Inferior parietal cortex (tissue), 1 donor: ENCODE data around the gene KIAA1614.

ENCODE experiments used
- DNase-seq: peaks from one replicate; pipeline ENCODE4 v3.0.0-alpha.2; 2016; ENCODE audit errors: extremely low spot score

KIAA1614 gene, protein sequence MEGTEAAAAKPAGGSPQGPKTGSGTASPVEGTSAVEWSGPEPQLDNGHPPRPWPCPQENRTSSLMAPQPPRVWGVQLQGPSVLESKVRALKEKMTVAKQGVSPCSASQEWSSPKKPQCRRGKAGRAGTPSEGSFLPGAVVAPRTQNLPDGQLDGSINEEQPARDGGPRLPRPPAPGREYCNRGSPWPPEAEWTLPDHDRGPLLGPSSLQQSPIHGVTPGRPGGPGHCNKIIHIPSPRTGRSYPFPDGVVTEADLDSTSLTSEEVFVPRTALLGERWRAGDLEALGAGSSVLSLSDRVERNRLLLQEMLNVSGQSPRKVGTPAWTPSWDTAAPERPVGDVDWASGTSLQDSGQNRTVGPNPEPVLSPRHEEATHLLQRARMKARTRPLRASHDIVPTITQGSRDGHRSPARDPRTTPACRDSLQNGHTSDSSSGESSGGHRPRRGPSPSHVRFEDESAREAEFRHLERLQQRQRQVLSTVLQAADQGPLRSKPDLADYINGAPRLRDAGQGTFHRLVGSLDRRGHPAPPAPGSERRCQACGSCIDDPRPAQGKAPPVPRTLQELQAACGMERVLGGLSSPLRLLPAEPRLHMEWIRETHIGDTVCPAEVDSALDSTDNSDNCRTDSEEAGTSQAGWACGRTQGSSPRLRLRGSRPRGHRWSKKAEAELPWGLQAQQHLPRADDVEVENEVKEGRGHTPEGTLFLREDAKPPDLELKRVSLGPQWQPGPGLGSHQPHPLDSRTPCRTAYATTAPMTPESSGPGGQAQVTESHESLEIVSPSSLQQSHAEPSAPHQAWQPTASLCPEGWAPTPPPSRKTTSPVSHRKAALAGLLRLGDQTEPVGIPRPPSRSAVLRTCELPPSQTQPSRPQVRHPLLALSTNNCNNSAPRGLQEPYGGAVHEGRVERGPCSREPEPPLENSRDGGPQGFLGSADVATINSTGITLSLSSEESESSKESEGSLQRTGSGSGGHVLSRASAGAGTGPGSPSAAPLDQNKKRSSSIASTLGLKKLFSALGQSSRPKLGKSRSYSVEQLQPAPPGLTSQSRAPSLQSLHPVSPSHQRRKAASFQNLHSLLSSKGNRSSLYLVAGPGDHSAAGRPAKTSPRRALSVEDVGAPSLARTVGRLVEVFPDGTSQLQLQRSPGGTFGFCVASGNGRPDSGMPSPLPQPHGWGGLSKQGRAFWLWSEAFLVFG

DNA sequence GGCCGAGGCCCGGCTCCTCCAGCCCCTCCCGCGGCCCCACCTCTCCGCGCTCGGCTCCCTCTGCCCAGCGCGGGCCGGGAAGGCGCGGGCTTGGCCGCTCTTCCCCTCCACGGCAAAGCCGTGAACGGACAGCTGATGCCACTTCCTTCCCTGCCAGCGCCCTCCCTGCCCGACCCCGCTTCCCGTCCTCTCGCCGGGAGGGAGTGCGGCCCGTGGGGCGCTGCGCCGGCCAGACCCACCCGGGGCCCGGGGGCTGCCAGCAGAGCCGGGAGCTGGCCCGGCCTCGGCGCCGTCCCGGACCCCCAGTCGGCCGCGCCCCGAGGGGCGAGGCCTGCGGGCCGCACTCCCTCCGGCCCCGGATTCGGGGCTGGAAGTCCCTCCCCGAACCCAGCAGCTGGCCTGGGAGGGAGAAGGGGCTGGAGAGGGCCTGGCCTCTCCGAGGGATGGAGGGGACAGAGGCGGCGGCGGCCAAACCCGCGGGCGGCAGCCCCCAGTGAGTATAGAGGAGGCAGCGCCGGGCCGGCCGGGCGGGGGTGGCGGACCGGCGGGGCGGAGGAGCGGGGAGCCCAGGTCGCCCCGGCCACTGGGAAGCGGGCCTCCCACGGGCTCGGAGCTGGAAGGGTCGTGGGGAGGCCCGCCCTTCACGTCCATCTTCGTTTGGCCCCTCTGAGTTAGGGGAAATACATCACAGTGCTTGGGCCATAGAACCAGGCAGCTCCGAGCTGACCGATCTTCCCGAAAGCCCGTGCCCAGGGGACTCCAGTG is at the start of gene KIAA1614:
Gene KIAA1614, plus strand, starts transcription at position 97 of the 765 bp plus-strand sequence. Its CDS starts 347 bp downstream, at position 444.
- no peak for DNase-seq

DNA sequence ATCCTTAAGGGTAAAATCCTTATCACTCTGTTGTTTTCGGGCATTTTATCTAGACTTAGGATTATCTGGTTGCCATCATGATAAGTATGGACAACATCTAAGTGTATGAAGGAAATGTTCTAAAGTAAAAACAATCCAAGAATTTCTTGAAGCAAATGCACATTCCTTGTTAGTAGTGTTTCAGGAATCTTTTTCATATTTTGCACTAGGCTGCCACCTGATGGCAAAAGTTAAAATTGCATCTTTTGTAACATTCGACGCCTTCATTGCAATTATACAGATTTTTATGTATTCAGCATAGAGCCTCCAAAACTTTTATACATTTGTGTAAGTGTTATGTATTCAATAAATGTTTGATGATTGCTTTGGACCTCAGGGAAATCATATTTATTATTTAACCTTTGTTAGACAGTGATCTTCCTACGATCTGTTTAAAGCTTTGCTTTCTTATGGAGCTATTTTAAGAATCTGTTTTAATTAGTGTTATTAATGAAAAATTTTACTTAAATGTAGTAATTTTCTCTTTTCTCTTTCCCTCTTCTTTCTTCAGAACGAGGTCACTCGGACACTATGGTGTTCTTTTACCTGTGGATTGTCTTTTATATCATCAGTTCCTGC is 49.4 kb upstream of the KIAA1614 start:
- peak; percentile 94 for DNase-seq

DNA sequence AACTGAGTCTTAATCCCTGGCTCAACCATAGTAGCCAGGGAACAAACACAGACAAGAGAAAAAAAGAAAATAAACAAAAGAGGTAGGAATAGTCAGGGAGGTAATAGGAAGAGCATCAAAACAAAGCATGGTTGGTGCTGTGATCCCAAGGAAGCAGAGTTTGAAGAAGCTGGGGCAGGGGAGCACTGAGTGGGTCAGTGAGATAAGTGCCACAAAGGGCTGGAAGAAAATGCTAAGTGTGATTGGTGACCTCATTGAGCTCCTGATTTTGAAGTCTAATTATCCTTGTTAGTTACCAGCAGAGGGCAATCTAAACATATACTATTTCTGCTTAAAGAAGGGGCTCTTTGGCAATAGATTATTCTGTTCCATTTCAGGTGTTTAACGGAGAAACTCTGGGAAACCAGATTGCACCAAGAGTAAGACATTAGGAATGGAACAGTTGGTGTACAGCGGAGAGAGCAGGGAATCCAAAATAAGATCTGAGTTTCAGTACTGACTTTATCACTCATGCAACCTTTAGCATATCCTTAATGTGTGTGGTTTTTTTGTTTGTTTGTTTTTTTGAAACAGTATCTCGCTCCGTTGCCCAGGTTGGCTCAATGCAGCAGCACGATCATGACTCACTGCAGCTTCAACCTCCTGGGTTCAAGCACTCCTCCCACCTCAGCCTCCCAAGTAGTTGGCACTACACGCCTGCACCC is 30.7 kb upstream of the KIAA1614 start:
- DNase-seq = peak; percentile 81

DNA sequence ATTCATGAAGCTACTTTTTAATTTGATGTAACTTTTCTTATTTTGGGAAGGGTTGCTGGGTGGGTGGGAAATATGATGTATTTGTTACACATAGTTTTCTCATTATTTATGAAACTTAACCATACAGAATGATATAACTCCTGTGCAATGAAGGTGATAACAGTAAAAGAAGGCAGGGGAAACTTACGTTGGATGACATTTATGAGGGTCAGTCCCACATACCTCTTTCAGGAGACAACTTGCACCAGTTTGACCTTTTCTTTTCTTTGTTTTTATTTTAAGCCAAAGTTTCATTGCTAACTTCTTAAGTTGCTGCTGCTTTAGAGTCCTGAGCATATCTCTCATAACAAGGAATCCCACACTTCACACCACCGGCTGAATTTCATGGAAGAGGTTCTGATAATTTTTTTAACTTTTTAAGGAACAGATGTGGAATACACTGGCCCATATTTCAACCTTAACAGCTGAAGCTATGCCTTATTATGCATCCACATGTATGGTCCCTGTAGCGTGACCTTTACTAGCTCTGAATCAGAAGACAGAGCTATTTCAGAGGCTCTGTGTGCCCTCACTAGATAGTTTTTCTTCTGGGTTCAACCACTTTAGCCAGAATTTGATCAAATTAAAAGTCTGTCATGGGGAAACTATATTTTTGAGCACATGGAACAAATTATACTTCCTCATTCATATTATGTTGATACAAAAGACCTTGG is 28.0 kb upstream of the KIAA1614 start:
- DNase-seq = no peak

DNA sequence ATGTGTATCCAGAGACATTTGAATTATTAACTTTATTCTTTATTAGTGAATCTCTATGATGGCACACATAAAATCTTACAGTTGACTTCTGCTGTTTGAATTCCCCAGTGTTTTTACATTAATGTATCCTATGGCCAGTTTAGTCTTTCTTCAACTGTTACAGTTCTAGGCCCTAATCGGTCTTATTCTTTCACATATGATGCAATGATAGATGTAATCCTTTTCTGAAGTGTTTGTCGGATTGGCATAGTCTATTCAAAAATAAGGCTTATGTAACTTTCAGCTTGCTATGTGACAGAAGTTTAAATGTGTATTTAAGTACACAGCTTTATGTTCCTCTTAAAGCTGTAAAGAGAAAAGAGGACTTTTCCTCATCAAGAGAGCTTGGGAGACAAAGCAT is 26.4 kb upstream of the KIAA1614 start:
- no peak for DNase-seq

DNA sequence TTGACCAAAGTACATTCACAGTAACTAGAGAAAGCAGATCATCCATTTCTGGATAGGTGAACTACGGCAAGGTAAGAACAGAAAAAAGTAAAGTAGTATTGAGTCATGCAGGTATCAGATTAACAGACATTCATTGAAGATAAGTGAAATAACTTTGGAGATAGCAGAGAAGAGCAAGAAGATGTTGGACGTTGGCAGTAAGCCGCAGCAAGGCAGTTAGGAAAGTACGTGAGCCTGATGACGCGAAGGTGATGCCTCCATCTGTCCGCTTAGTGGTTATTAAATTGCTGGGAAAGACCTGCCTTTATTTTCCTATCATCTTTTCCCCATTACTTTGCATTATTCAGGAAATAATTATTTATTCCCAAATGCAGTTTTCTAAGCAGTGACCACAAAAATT is 24.9 kb upstream of the KIAA1614 start:
- no peak for DNase-seq

DNA sequence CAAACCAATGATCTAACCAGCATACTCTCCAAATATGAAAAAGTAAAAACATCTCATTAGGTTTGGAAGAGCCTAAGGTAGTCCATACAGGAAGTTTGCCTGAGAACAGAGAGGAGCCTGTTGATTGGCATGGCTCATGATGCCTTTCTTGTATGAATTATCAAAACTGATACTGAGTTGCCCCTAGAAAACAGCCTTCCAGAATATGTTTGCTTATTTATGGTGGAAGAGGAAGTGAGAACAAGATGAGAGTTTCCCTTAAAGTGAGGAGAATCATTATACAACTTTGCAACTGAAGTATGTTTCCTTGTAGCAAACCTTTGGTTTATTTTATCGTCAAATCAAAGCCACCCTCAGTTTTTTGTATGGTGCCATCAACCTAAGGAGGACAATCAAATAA is 23.8 kb upstream of the KIAA1614 start:
- no peak for DNase-seq

DNA sequence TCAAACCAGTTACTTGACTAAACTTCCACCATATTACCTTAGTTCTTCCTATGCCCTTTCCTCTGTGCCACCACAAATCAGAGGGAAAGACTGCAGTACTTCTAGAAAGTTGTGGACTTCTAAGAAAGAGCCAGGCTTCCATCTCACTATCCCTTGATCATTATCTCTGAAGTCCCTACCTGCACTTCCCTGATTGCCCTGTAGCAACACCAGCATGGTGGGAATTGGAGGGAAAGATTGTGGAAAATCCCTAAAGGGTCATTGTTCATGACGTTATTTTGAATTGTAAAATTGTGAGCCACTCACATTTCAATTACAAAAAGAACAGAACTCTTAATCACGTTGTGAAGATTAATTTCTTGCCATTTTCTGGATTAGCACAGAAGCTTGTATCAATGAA is 23.4 kb upstream of the KIAA1614 start:
- DNase-seq = no peak

DNA sequence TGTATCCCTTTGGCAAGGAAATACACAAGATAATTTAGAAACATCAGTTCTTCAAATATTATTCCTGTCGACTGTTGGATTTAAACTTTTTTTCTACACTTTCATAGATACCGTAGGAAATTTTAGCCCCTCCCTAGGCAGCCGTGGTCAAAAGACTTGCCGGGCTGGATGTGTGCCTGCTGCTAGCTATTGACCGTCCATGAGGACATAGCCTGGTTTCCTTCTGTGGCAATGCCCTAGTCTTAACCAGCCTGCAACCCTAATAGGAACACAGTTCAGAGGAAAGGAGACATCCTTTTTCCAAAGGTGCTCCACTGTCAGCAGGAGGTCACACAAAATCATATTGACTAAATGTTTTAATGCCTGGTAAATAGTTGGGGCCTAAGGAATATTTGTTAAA is 20.4 kb upstream of the KIAA1614 start:
- DNase-seq = no peak

DNA sequence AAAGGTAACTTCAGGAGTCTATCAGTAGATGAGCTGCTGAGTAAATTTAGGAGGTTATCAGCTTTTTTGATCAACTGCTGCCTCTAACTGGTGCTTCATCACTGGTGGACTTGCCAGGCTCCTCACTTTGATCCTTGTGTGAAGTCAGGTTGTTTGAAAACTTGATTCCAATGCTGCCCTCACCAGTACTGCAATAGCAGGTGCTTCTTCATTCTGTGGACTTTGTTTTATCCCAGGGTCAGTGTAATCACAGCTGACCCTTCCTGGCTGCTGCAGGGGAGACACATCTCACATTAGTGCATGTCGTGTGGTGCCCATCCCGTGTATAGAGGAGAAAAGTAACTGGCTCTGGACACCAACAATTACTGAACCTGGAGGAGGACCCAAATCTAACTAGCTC is 20.0 kb upstream of the KIAA1614 start:
- no peak for DNase-seq

DNA sequence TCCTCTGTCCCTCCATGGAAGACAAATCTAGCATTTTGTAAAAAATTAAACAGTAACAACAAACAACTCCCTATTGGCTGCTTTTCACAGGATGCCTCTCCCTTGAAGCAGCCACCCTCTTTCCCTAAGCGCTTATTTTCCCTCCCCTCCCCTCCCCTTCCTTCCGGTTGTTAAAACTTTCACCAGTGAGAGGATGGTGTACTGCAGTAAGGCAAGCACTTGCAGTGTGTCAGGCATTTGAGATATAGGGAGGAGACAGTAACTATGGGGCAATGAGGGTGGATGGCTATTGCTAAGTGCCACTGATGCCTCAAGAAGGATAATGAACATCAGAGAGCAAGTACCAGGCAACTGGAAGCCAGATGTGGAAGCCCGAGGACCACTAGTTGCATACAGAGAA is 19.1 kb upstream of the KIAA1614 start:
- DNase-seq = no peak

DNA sequence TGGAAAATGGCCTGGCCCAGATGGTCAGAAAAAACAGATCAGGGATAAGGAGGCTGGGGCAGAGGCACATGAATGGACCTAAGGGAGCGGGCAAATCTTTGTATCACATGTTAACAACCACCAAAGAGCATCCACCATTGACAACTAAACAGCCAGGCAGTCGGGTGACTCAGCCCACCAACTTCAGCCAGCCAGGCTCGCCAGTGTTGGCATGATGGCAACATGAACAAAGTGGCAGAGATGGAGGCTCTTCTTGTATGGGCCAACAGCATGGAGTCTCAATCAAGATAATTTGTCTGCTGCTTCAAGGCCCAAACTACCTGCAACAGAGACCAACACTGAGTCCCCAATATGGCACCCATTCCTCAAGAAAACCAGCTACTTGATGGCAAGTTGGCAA is 16.5 kb upstream of the KIAA1614 start:
- no peak for DNase-seq

DNA sequence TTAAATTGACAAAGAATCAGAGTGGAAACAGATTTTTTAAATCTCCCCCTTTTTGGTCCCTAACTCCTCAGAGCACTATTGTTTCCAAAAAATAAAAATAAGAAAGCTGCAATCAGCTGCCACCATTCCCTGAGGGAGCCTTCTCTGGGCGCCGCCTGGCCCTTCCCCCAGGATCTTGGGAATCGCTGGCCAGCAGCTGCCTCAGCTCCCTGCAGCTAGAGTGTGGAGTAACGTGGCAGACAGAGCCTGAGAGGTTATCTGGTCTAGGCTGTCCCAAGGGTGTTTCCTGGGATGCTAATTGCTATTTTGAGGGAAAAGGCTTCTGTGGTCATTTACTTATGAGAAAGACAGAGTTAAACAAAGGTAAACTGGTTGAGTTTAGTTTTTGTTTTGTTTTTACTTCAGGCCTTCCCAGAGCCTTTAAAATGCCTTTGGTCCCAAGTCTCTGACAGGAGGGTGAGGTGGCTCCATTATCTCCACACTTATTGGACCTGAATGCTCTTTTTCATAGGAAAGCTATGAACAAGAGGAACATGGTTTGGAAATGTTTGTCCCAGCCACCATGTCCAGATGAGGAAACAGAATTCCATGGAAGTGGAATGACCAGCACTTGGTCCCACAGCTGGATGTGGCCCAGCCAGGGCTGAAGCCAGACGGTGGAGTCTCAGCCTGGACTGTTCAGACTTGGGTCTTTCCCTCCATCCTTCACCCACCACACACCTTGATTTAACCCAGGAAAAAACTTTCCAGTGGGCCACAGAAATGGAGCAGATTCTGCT is 14.1 kb upstream of the KIAA1614 start:
- DNase-seq = no peak

DNA sequence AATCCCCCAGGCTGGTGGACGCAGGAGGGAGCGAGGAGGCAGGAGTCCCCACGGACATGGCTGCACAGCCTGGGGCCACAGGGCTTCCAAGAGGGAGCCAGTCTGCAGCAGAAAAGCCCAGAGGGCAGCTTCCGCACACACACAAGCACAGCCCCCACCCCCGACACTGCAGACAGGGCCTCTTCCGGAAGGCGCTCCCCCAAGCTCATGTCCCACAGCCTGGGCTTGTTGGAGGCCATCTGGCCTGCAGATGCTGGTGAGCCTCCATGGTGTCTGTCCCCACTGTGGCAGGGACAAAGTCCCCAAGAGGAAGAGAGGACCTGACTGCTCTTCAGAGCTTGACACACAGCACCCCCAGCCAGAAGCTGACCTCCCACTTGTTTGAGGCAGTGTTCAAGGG is 13.4 kb upstream of the KIAA1614 start:
- no peak for DNase-seq

DNA sequence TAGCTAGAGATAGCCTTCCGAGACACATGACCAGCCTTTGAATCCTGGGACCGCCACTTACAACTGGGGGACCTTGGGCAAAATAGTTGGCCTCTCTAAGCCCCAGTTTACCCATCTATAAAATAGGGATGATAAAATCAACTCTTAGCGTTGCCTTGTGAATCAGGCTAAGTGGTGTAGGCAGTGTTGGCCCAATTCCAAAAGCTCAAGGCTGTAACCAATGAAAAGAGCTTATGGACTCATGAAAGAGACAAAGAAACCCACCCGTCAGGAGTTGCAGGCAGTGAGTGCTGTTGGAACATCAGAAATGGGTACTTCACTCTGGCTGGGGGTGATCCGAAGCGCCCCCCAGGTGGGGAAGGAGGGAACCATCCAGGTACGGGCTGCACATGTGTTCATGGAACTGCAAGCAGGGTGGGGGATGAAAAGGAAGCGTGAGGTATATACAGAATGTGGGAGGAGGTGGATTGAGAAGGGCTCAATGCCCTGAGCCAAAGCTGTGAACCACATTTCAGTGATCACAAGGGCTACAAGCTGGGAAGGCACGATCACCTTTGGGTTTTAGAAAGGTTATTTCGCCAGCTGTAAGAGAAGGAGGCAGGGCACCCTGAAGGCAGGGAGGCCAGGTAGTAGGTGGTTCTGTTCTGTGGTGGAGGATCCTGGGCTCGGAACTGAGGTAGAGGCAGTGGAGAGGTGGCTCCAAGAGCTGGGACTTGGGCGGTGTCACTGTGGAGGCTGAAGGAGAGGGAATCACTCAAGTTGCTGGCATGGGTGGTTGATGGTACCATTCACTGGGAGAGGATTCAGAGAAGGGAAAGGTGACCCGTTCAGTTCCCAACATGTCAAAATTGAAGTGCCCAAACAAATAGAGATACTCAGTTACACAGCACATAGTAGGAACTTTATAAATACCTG is 11.4 kb upstream of the KIAA1614 start:
- no peak for DNase-seq

DNA sequence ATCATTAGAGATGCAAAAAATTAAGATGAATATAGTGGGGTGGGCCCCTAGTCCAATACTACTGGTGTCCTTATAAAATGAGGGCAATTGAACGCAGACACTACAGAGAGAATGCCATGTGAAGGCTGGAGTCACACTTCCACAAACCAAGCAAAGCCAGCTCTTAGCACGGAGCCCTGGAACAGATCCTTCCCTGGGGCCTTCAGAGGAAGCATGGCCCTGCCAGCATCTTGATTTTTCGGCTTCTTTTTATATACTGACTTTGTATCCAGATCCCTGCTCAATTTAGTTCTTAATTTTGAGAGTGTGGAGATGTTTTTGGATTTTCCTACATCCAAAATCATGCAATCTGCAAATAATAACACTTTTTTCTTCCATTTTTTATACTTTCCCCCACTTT is 10.2 kb upstream of the KIAA1614 start:
- no peak for DNase-seq

DNA sequence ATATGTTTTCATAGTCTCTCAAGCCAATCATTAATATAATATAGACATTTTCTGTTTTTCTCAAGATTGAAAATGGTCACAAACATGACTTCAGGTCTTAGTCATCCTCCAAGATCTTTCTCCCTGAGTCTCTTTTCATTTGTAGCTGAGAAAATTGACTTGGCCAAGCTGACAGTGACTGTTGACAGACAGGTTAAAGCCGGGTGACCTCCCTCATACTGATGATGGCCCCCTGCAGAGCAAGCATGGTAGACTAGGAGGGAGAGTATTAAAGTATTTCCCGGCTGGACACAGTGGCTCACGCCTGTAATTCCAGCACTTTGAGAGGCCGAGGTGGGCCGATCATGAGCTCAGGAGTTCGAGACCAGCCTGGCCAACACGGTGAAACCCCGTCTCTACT is 6.8 kb upstream of the KIAA1614 start:
- DNase-seq = no peak

DNA sequence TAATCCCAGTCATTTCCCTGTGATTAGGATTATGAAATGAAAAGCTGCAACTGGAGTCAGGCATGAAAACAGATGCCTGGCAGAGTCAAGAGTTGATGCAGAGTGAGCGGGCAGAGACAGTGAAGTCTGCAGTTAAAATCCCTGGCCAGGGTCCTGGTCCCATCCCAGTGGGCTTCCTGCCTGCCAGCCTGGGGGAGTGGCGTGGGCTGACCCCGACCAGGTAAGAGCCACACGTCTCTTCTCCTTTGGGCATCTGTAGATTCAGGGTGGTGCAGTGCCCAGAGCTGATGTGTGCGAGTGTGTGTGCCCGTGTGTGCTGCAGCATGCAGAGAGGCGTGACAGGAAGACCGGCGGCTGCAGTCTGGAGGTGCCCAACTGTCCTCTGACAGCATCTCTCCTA is 6.2 kb upstream of the KIAA1614 start:
- DNase-seq = no peak
